IPS-18a (cell line): Measurements from ENCODE around the gene IL6R.

ENCODE experiments used
- H3K27ac ChIP-seq: one replicate; pipeline ENCODE4 v1.5.1; 2013; ENCODE audit warnings: low read length
- H3K27me3 ChIP-seq: one replicate; pipeline ENCODE4 v1.6.1; 2013; ENCODE audit warnings: mild to moderate bottlenecking, low read length; ENCODE audit not compliant: control insufficient read depth, insufficient read depth
- H3K36me3 ChIP-seq: one replicate; pipeline ENCODE4 v1.6.1; 2013; ENCODE audit warnings: low read depth, low read length; ENCODE audit not compliant: control insufficient read depth
- H3K4me1 ChIP-seq: one replicate; pipeline ENCODE4 v1.6.1; 2013; ENCODE audit warnings: low read depth, low read length; ENCODE audit not compliant: control insufficient read depth
- H3K4me3 ChIP-seq: one replicate; pipeline ENCODE4 v1.5.1; 2013; ENCODE audit warnings: low read length
- H3K9ac ChIP-seq: one replicate; pipeline ENCODE4 v1.6.1; 2013; ENCODE audit warnings: mild to moderate bottlenecking, low read length, moderate library complexity
- H3K9me3 ChIP-seq: one replicate; pipeline ENCODE4 v1.6.1; 2013; ENCODE audit warnings: low read depth, low read length; ENCODE audit not compliant: control insufficient read depth

IL6R gene

GRCh38 chr1:154408174-154408777, 3.1 kb downstream of the IL6R start:
- no peak overlapping the region for H3K4me3 ChIP-seq

GRCh38 chr1:154410185-154410827, 5.2 kb downstream of the IL6R start:
- H3K27me3 ChIP-seq = peaks cover 29% of the 10 kb centered on the region
- H3K4me1 ChIP-seq = peaks cover 10% of the 10 kb centered on the region
- H3K27ac ChIP-seq = no peak overlapping the region
- no peaks in the 10 kb centered on the region for H3K36me3 ChIP-seq
- no peaks in the 10 kb centered on the region for H3K9me3 ChIP-seq
- no peak overlapping the region for H3K9ac ChIP-seq
- no peak overlapping the region for H3K4me3 ChIP-seq

More at GRCh38 chr1:154408174-154408777, 3.1 kb downstream of the IL6R start:
- H3K9ac ChIP-seq = no peak overlapping the region
- peaks cover 48% of the 10 kb centered on the region for H3K27me3 ChIP-seq
- no peak overlapping the region for H3K27ac ChIP-seq
- H3K9me3 ChIP-seq = no peaks in the 10 kb centered on the region
- H3K4me1 ChIP-seq = peaks cover 10% of the 10 kb centered on the region
- no peaks in the 10 kb centered on the region for H3K36me3 ChIP-seq

- H3K4me1 ChIP-seq = peaks cover 3% of the 10 kb centered on the region
- H3K9ac ChIP-seq = no peak overlapping the region
- H3K9me3 ChIP-seq = no peaks in the 10 kb centered on the region
- no peak overlapping the region for H3K4me3 ChIP-seq
- H3K36me3 ChIP-seq = no peaks in the 10 kb centered on the region
- H3K27me3 ChIP-seq = peaks cover 18% of the 10 kb centered on the region
- no peak overlapping the region for H3K27ac ChIP-seq
These were observed 6.4 kb downstream of the IL6R start for GRCh38 chr1:154411525-154411924.

- peaks cover 2% of the 10 kb centered on the region for H3K4me1 ChIP-seq
- peaks cover under 1% of the 10 kb centered on the region for H3K27me3 ChIP-seq
- no peaks in the 10 kb centered on the region for H3K36me3 ChIP-seq
- no peak overlapping the region for H3K4me3 ChIP-seq
- no peak overlapping the region for H3K9ac ChIP-seq
- no peaks in the 10 kb centered on the region for H3K9me3 ChIP-seq
- H3K27ac ChIP-seq = no peak overlapping the region
These were observed 8.1 kb downstream of the IL6R start for GRCh38 chr1:154413177-154413783.

- Histone ChIP-seq H3K27me3 (no peaks in the 10 kb centered on the region), H3K27ac (no peak overlapping the region), H3K36me3 (no peaks in the 10 kb centered on the region), H3K9ac (no peak overlapping the region), H3K9me3 (no peaks in the 10 kb centered on the region), H3K4me3 (no peak overlapping the region), H3K4me1 (no peaks in the 10 kb centered on the region)
These were observed 9.5 kb downstream of the IL6R start for GRCh38 chr1:154414606-154415005.

- H3K9ac ChIP-seq = no peak overlapping the region
- no peaks in the 10 kb centered on the region for H3K9me3 ChIP-seq
- H3K4me3 ChIP-seq = no peak overlapping the region
- H3K4me1 ChIP-seq = no peaks in the 10 kb centered on the region
- no peaks in the 10 kb centered on the region for H3K27me3 ChIP-seq
- H3K36me3 ChIP-seq = no peaks in the 10 kb centered on the region
- H3K27ac ChIP-seq = no peak overlapping the region
These were observed 11.6 kb downstream of the IL6R start for GRCh38 chr1:154416471-154417337.

GRCh38 chr1:154417338-154417608, 12.1 kb downstream of the IL6R start:
- H3K9me3 ChIP-seq = no peaks in the 10 kb centered on the region
- no peak overlapping the region for H3K27ac ChIP-seq
- H3K4me3 ChIP-seq = no peak overlapping the region
- H3K27me3 ChIP-seq = no peaks in the 10 kb centered on the region
- H3K4me1 ChIP-seq = no peaks in the 10 kb centered on the region
- H3K9ac ChIP-seq = no peak overlapping the region
- no peaks in the 10 kb centered on the region for H3K36me3 ChIP-seq

GRCh38 chr1:154418062-154418921, 13.1 kb downstream of the IL6R start:
- Histone ChIP-seq H3K36me3 (no peaks in the 10 kb centered on the region), H3K4me3 (no peak overlapping the region), H3K27me3 (no peaks in the 10 kb centered on the region), H3K4me1 (no peaks in the 10 kb centered on the region), H3K9ac (no peak overlapping the region), H3K27ac (no peak overlapping the region), H3K9me3 (no peaks in the 10 kb centered on the region)

GRCh38 chr1:154418923-154419619, 13.9 kb downstream of the IL6R start:
- Histone ChIP-seq H3K27me3 (no peaks in the 10 kb centered on the region), H3K9me3 (no peaks in the 10 kb centered on the region), H3K27ac (no peak overlapping the region), H3K4me1 (no peaks in the 10 kb centered on the region), H3K36me3 (no peaks in the 10 kb centered on the region), H3K9ac (no peak overlapping the region), H3K4me3 (no peak overlapping the region)

- no peak overlapping the region for H3K27ac ChIP-seq
- no peaks in the 10 kb centered on the region for H3K27me3 ChIP-seq
- no peak overlapping the region for H3K4me3 ChIP-seq
- no peaks in the 10 kb centered on the region for H3K36me3 ChIP-seq
- H3K9me3 ChIP-seq = no peaks in the 10 kb centered on the region
- H3K9ac ChIP-seq = no peak overlapping the region
- H3K4me1 ChIP-seq = no peaks in the 10 kb centered on the region
These were observed 14.8 kb downstream of the IL6R start for GRCh38 chr1:154419620-154420571.
